Cardiac muscle cell (in vitro differentiated cells and primary cell): ENCODE measurements around the gene GAREM1. TPM values are rescaled to one million over a fixed set of nuclear protein-coding genes. Genes with fewer than 3 reads are reported as not detected.

Experiments
- DNase-seq, 2 donors: peaks; one replicate each; pipeline versions ENCODE4 v3.0.0 to v3.0.0-alpha.2; 2010 to 2017; ENCODE audit warnings: low read depth in 1 of 2, low spot score in 1 of 2
- H3K27ac ChIP-seq: fragments of 200-600 bp; sonication (generic); 2 replicates; pipeline ENCODE4 v1.5.1; 2016
- H3K27me3 ChIP-seq: fragments of 200-600 bp; sonication (generic); 2 replicates; pipeline ENCODE4 v1.6.0; 2016; ENCODE audit warnings: control low read depth
- H3K36me3 ChIP-seq: fragments of 200-600 bp; sonication (generic); 2 replicates; pipeline ENCODE4 v1.5.1; 2016; ENCODE audit warnings: control low read depth
- H3K4me1 ChIP-seq: fragments of 200-600 bp; sonication (generic); 2 replicates; pipeline ENCODE4 v1.8.1; 2017; ENCODE audit warnings: low read depth, mild to moderate bottlenecking, mixed run types
- H3K4me3 ChIP-seq: fragments of 200-600 bp; sonication (generic); 2 replicates; pipeline ENCODE4 v1.5.1; 2016; ENCODE audit warnings: mild to moderate bottlenecking
- H3K9me3 ChIP-seq: fragments of 200-600 bp; sonication (generic); 2 replicates; pipeline ENCODE4 v1.5.1; 2017; ENCODE audit warnings: low read depth, mild to moderate bottlenecking, control low read depth
- CTCF ChIP-seq: IDR thresholded peaks from 2 replicates; pipeline ENCODE4 v1.5.1; 2012; ENCODE audit warnings: low read depth, mild to moderate bottlenecking, low read length
- polyA plus RNA-seq: library from polyadenylated mRNA; unstranded; fragments of >200 nt; fragmentation: Nextera tagmentation; extraction: Ambion mirVana; gene quantifications from 2 replicates; pipeline ENCODE4 v1.2.1, GENCODE V29; 2016
- total RNA-seq: library from RNA; depleted of rRNA; stranded (reverse); fragments of >200 nt; gene quantifications from 2 replicates; pipeline ENCODE4 v1.2.3, GENCODE V29; 2016

The GAREM1 gene
- total and polyA plus RNA-seq, 2 experiments from 2014 or later, result 14.2 to 17.3 TPM

- DNase-seq, result no peak
- H3K27me3 ChIP-seq, result no peaks in the 10 kb centered on the region
- H3K27ac ChIP-seq, result no peak overlapping the region
- H3K4me3 ChIP-seq, result no peak overlapping the region
- TF ChIP-seq CTCF, result no peak
- H3K9me3 ChIP-seq, result no peaks in the 10 kb centered on the region
- H3K36me3 ChIP-seq, result no peaks in the 10 kb centered on the region
- no peaks in the 10 kb centered on the region for H3K4me1 ChIP-seq
These were observed 254.3 kb downstream of the GAREM1 start for GRCh38 chr18:32216390-32216789.

- no peak for TF ChIP-seq CTCF
- H3K4me3 ChIP-seq, result no peak overlapping the region
- H3K36me3 ChIP-seq, result no peaks in the 10 kb centered on the region
- H3K27ac ChIP-seq, result no peak overlapping the region
- H3K4me1 ChIP-seq, result no peaks in the 10 kb centered on the region
- H3K27me3 ChIP-seq, result no peaks in the 10 kb centered on the region
- H3K9me3 ChIP-seq, result no peaks in the 10 kb centered on the region
- DNase-seq, result no peak
These were observed 257.0 kb downstream of the GAREM1 start for GRCh38 chr18:32213693-32214092.
